HUES64 (cell line): ENCODE measurements around the gene MYPN.
A peak's percentile ranks its signal among the peaks of the same experiment; 100 is the strongest.

Experiments
- H3K27ac ChIP-seq: 2 replicates; pipeline ENCODE4 v1.7.0; 2013; ENCODE audit warnings: low read depth, low read length, inconsistent platforms
- H3K27me3 ChIP-seq: 2 replicates; pipeline ENCODE4 v1.6.1; 2013; ENCODE audit warnings: mild to moderate bottlenecking, low read length; ENCODE audit not compliant: insufficient read depth
- H3K36me3 ChIP-seq: 2 replicates; pipeline ENCODE4 v1.6.1; 2013; ENCODE audit warnings: mild to moderate bottlenecking, low read length; ENCODE audit not compliant: insufficient read depth
- H3K4me1 ChIP-seq: 2 replicates; pipeline ENCODE4 v1.6.1; 2013; ENCODE audit warnings: mild to moderate bottlenecking, low read length, moderate library complexity; ENCODE audit not compliant: insufficient read depth
- H3K4me3 ChIP-seq: 2 replicates; pipeline ENCODE4 v1.5.1; 2013; ENCODE audit warnings: mild to moderate bottlenecking, low read length, moderate library complexity
- H3K9ac ChIP-seq: 2 replicates; pipeline ENCODE4 v1.6.1; 2013; ENCODE audit warnings: mild to moderate bottlenecking, low read depth, low read length
- H3K9me3 ChIP-seq: 2 replicates; pipeline ENCODE4 v1.6.1; 2013; ENCODE audit warnings: low read depth, low read length; ENCODE audit not compliant: insufficient read depth
- WGBS: fragments of 150-250, 120-280 bp; methylation state at CpG from one replicate; pipeline ENCODE4 v1.1.7; 2013; ENCODE audit warnings: missing lambda C conversion rate; 5-methylcytosine and 5-hydroxymethylcytosine counted together

MYPN gene

DNA sequence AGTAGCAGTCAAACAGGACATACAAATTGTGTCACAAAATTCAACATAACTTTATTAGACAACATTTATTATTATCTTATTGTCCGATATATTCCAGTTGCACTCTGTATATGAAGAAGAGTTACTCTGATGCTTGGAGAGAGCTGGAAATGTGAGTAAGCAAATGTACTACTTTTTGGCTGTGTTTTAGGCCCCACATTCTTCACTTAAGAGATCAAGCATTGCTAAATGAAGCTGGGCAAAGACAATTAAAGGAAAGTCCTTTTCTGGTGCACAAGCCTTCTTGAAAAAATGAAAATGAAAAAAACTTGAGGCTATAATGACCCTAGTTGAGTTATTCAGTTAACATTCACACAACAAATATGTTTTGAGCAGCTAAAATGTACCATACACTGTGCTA lies 26.1 kb downstream of the MYPN start:
- WGBS, result 88% methylated on average over 1 of the region's 1 CpG
- no peak overlapping the region for H3K27ac ChIP-seq

DNA sequence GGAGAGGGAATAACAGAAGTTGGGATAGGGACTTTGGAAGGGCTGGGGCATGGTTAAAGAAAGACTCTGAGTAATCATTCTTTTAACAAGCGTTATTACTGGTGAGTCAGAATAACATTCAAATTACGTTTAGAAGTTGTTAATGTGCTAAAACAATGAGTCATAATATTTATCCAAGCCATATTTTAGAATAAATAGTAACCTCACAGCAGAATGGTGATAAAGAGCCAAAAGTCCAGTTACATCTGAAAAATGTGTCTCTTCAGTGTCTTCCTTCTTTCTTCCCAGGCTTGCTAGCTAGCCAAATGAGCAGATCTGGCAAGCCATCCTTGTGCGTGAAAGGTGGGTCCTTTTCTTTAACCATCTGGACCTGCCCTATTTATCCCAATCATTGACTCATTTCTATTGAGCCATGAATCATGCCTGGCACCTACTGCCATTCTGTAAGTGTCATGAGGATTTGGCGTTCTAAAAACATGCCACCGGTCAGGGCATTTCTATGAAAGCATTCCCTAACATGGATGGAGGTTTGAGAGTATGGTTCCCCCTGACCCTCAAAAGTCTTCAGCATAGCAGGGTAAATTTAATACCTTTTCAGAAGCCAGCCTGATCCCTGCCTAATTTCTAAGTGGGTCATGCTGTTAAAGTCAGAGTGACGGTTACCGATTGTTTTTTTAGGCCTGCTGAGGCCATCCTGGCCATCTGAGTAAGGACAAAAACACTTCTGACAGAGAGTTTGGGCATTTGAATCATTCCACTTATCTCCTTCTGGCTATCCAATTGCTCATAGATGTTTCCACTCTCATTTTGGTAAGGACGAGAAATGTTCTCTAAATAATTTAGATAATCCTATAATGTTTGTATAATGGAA lies 26.9 kb downstream of the MYPN start:
- Histone ChIP-seq H3K27ac (no peak overlapping the region), H3K27me3 (no peaks in the 10 kb centered on the region), H3K4me3 (no peak overlapping the region), H3K9ac (no peak overlapping the region), H3K36me3 (no peaks in the 10 kb centered on the region), H3K4me1 (peaks cover 14% of the 10 kb centered on the region), H3K9me3 (no peaks in the 10 kb centered on the region)
- 74% methylated on average over 5 of the region's 8 CpGs for WGBS

More for the DNA sequence above, 26.1 kb downstream of the MYPN start:
- Histone ChIP-seq H3K9me3 (no peaks in the 10 kb centered on the region), H3K4me3 (no peak overlapping the region), H3K27me3 (no peaks in the 10 kb centered on the region), H3K4me1 (peaks cover 14% of the 10 kb centered on the region), H3K9ac (no peak overlapping the region), H3K36me3 (no peaks in the 10 kb centered on the region)

- H3K4me1 ChIP-seq, result peaks cover 14% of the 10 kb centered on the region
- no peaks in the 10 kb centered on the region for H3K36me3 ChIP-seq
- H3K9me3 ChIP-seq, result no peaks in the 10 kb centered on the region
- no peak overlapping the region for H3K4me3 ChIP-seq
- H3K27me3 ChIP-seq, result no peaks in the 10 kb centered on the region
- no peak overlapping the region for H3K27ac ChIP-seq
- H3K9ac ChIP-seq, result no peak overlapping the region
- WGBS, result 100% methylated on average over 1 of the region's 3 CpGs
Observed at GRCh38 chr10:68137171-68137570, 27.9 kb downstream of the MYPN start.

- no peaks in the 10 kb centered on the region for H3K36me3 ChIP-seq
- H3K4me1 ChIP-seq, result peaks cover 14% of the 10 kb centered on the region
- no peak overlapping the region for H3K4me3 ChIP-seq
- H3K9me3 ChIP-seq, result no peaks in the 10 kb centered on the region
- H3K27ac ChIP-seq, result no peak overlapping the region
- no peaks in the 10 kb centered on the region for H3K27me3 ChIP-seq
- no peak overlapping the region for H3K9ac ChIP-seq
Observed at GRCh38 chr10:68138526-68138925, 29.2 kb downstream of the MYPN start.

GRCh38 chr10:68139448-68140272 lies 30.4 kb downstream of the MYPN start:
- WGBS, result 81% methylated on average over 4 of the region's 6 CpGs
- H3K9ac ChIP-seq, result no peak overlapping the region
- H3K4me1 ChIP-seq, result peaks cover 14% of the 10 kb centered on the region
- H3K27ac ChIP-seq, result no peak overlapping the region
- no peak overlapping the region for H3K4me3 ChIP-seq
- H3K27me3 ChIP-seq, result no peaks in the 10 kb centered on the region
- no peaks in the 10 kb centered on the region for H3K36me3 ChIP-seq
- no peaks in the 10 kb centered on the region for H3K9me3 ChIP-seq

GRCh38 chr10:68142761-68143160 lies 33.5 kb downstream of the MYPN start:
- Histone ChIP-seq H3K4me3 (no peak overlapping the region), H3K36me3 (no peaks in the 10 kb centered on the region), H3K9ac (no peak overlapping the region), H3K27me3 (no peaks in the 10 kb centered on the region), H3K27ac (no peak overlapping the region), H3K4me1 (no peaks in the 10 kb centered on the region), H3K9me3 (no peaks in the 10 kb centered on the region)
- WGBS, result 77% methylated on average over 4 of the region's 4 CpGs

DNA sequence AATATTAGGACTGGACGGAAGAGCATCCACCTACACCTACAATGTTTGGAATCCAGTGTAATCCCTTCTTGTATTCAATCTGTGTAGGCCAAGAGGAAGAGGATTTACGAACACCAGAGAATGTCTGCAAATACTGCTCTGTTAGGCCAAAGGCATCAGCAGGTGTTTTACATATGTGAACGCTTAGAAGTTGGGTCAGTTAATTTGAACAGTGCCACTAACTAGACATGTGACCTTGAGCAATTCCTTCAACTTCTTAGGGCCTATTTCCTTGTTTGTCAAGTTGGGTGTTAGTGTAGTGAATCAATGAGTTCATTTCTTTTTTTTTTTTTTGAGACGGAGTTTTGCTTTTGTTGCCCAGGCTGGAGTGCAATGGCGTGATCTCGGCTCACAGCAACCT lies 35.4 kb downstream of the MYPN start:
- 95% methylated on average over 6 of the region's 6 CpGs for WGBS
- no peak overlapping the region for H3K4me3 ChIP-seq

DNA sequence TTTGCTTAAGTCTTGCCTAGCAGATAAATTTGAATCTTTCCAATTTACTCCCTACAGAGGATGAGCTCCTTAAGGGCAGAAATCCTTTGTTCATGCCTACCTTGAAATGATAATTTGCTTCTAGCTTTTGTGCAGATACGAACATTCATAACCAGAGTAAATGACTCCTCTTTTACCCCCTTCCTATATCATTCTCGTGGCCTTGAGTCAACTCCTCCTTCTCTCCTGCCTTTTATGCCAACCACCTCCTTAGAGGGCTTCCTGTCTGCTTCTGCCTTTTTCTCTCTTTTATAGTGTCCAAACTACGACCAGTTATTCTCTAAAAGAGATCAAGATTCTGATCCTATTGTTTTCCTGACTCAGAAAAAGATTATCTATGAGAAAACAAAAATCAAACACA lies 36.4 kb downstream of the MYPN start:
- Histone ChIP-seq H3K4me1 (0 out of 2 replicates have a peak, but pooled peaks cover 4% of the 10 kb centered on the region), H3K36me3 (no peaks in the 10 kb centered on the region), H3K27me3 (no peaks in the 10 kb centered on the region), H3K9ac (no peak overlapping the region), H3K9me3 (no peaks in the 10 kb centered on the region), H3K4me3 (no peak overlapping the region), H3K27ac (no peak overlapping the region)
- 87% methylated on average over 3 of the region's 3 CpGs for WGBS

More for the DNA sequence above, 35.4 kb downstream of the MYPN start:
- Histone ChIP-seq H3K27me3 (no peaks in the 10 kb centered on the region), H3K9ac (no peak overlapping the region), H3K36me3 (no peaks in the 10 kb centered on the region), H3K4me1 (no peaks in the 10 kb centered on the region), H3K27ac (no peak overlapping the region), H3K9me3 (no peaks in the 10 kb centered on the region)

DNA sequence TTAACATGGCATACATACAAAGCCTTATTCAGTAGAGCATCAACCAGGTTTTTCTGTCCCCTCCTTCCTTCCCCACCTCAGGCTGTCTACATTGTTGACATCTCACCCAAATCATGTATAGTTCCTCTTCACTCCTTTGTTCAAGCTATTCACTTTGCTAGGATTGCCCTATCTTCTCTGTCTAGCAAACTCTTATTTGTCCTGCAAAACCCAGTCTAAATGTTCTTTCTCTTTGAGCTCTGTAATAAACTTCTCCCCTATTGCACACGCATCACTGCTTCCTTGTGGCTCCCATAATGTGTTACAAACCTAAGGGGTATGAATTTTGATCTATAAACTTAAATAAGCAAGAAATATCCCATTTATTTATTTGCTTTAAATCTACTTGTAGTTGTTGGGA lies 36.8 kb downstream of the MYPN start:
- H3K36me3 ChIP-seq, result no peaks in the 10 kb centered on the region
- no peak overlapping the region for H3K4me3 ChIP-seq
- H3K27ac ChIP-seq, result no peak overlapping the region
- no peaks in the 10 kb centered on the region for H3K9me3 ChIP-seq
- no peak overlapping the region for H3K9ac ChIP-seq
- 0 out of 2 replicates have a peak, but pooled peaks cover 4% of the 10 kb centered on the region for H3K4me1 ChIP-seq
- no peaks in the 10 kb centered on the region for H3K27me3 ChIP-seq
- WGBS, result 100% methylated on average over 1 of the region's 1 CpG

GRCh38 chr10:68151453-68151852 lies 42.2 kb downstream of the MYPN start:
- Histone ChIP-seq H3K4me1 (peaks cover 21% of the 10 kb centered on the region), H3K27me3 (no peaks in the 10 kb centered on the region), H3K9ac (no peak overlapping the region), H3K36me3 (no peaks in the 10 kb centered on the region), H3K9me3 (no peaks in the 10 kb centered on the region), H3K4me3 (no peak overlapping the region), H3K27ac (no peak overlapping the region)
- 90% methylated on average over 1 of the region's 1 CpG for WGBS

DNA sequence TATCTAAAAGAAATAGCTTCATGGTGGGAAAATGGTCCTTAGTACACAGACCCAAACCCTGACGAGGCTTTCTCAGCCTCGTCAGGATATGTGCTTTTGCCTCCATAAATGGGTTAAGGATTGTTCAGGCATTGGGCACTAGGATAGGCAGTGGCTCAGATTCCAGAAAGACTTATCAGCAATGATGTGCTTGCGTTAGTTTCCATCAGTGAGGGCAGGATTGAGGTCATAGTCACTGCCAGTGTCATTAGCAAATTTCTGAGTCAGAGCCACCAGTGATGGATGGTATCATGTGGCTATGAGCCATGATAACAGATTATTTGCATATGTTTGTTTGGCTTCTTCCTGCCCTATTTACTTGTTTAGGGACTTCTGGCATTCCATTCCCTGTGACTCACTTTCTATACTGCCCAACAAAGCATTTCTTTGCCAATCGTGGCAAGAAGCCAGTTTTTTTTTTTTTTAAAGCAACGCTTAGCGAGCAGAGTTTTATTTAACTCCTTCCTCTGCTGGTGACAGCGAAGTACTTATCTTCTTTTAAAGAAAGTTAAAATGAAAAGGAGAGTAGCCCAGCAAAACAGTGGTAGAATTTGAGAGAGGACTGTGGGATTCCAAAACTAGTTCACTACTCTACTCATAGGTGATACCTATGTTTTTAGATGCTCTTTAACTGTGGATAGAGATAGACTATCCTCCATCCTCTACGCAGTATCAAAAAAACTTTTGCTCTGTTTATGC lies 44.4 kb downstream of the MYPN start:
- peak overlapping the region; percentile 93 for H3K27ac ChIP-seq
- H3K9me3 ChIP-seq, result no peaks in the 10 kb centered on the region
- H3K36me3 ChIP-seq, result no peaks in the 10 kb centered on the region
- 16% methylated on average over 7 of the region's 8 CpGs for WGBS
- no peaks in the 10 kb centered on the region for H3K27me3 ChIP-seq
- H3K9ac ChIP-seq, result peak overlapping the region; percentile 52; the same call in 1 of the 2 replicates
- H3K4me3 ChIP-seq, result peak overlapping the region; percentile 20
- H3K4me1 ChIP-seq, result peaks cover 21% of the 10 kb centered on the region
